Subcutaneous abdominal adipose tissue (tissue), 5 donors: ENCODE results near the gene CHKA.
"Not testable (repeated sequence)": the region's sequence is repeated elsewhere in the genome, so short reads cannot be mapped to it uniquely, and the experiment has no call there.

Source experiments
- H3K27ac ChIP-seq: one replicate; pipeline ENCODE4 v1.7.0; 2013; ENCODE audit warnings: low read depth, mild to moderate bottlenecking, inconsistent platforms, low read length, moderate library complexity
- H3K27me3 ChIP-seq, 5 donors: one replicate each; pipeline ENCODE4 v1.7.0; 2013; ENCODE audit warnings: low read length in 5 of 5, inconsistent platforms in 1 of 5; ENCODE audit not compliant: control insufficient read depth in 5 of 5, insufficient read depth in 4 of 5
- H3K36me3 ChIP-seq, 5 donors: one replicate each; pipeline ENCODE4 v1.7.0; 2013; ENCODE audit warnings: low read length in 5 of 5; ENCODE audit not compliant: control insufficient read depth in 5 of 5, insufficient read depth in 5 of 5
- H3K4me1 ChIP-seq, 5 donors: one replicate each; pipeline ENCODE4 v1.7.0; 2013; ENCODE audit warnings: low read length in 5 of 5, mild to moderate bottlenecking in 3 of 5, moderate library complexity in 1 of 5; ENCODE audit not compliant: control insufficient read depth in 5 of 5, insufficient read depth in 5 of 5
- H3K4me3 ChIP-seq, 5 donors: one replicate each; pipeline ENCODE4 v1.7.0; 2013; ENCODE audit warnings: low read length in 5 of 5, low read depth in 1 of 5
- H3K9ac ChIP-seq, 5 donors: one replicate each; pipeline ENCODE4 v1.7.0; 2013; ENCODE audit warnings: low read length in 5 of 5, mild to moderate bottlenecking in 4 of 5, moderate library complexity in 3 of 5
- H3K9me3 ChIP-seq, 5 donors: one replicate each; pipeline ENCODE4 v1.7.0; 2013; ENCODE audit warnings: low read length in 5 of 5; ENCODE audit not compliant: control insufficient read depth in 5 of 5
- donor health status: healthy.
- donor health status: healthy.
- donor health status: healthy.
- donor health status: healthy.
- donor health status: healthy.

Gene CHKA

DNA sequence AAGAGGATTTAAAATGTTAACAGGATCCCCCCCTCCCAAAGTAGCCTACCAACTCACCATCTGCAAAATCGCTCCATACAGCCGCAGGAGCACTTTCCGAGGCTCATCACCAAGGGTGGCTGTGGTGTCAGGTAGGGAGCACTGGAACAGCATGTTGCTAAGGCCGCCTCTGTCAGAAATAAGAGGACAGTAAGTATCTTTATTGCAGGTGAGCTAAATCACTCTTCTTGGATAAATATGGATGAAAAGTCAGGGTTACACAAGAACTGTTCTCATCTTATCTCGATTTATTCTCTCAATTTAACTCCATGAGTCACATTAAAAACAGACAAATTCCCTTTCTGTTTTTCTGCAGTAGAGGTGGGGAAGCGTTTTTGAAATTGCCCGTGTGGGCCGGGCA is 24.2 kb downstream of the CHKA start:
- no peaks in the 10 kb centered on the region for H3K36me3 ChIP-seq
- H3K27me3 ChIP-seq: no peaks in the 10 kb centered on the region
- H3K4me3 ChIP-seq: no peak overlapping the region
- no peak overlapping the region for H3K9ac ChIP-seq
- H3K27ac ChIP-seq: no peak overlapping the region
- H3K4me1 ChIP-seq: peaks cover 0 to 13% (median 3%) of the 10 kb centered on the region in 5 donors
- H3K9me3 ChIP-seq: no peaks in the 10 kb centered on the region

DNA sequence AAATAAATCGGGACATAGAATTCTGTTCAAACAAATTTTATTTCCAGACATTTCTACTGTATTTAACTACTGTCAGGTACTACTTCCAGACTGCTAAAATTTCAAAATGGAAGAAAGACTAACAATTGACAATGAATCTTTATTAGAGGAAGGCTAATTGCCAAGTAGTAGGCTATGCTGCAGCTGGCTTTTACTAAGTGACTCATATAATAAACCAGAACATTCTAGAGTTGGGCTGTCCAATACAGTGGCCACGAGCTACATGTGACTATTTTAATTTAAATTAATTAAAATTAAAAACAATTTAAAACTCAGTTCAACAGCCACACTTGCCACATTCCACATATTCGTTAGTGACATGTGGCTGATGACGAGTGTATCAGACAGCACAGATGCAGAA is 27.6 kb downstream of the CHKA start:
- H3K36me3 ChIP-seq: no peaks in the 10 kb centered on the region
- H3K27me3 ChIP-seq: no peaks in the 10 kb centered on the region
- H3K27ac ChIP-seq: no peak overlapping the region
- no peak overlapping the region for H3K4me3 ChIP-seq
- no peak overlapping the region for H3K9ac ChIP-seq
- H3K4me1 ChIP-seq: peaks cover 0 to 11% (median 0%) of the 10 kb centered on the region in 5 donors
- H3K9me3 ChIP-seq: no peaks in the 10 kb centered on the region

DNA sequence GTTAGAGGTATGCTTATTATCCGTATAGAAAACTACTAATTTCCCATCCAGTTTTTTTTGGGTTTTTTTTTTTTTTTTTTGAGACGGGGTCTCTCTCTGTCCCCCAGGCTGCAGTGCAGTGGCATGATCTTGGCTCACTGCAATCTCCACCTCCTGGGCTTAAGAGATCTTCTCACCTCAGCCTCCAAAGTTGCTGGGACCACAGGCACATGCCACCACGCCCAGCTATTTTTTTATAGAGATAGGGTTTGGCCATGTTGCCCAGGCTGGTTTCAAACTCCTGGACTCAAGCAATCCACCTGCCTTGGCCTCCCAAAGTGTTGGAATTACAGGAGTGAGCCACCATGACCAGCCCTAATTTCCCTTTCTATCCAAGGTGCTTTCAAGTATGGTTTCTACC is 28.2 kb downstream of the CHKA start:
- not testable (repeated sequence) for H3K27me3 ChIP-seq, H3K9me3 ChIP-seq, H3K9ac ChIP-seq, H3K27ac ChIP-seq, H3K36me3 ChIP-seq, H3K4me3 ChIP-seq
- peaks cover 0 to 11% (median 0%) of the 10 kb centered on the region in 5 donors for H3K4me1 ChIP-seq

DNA sequence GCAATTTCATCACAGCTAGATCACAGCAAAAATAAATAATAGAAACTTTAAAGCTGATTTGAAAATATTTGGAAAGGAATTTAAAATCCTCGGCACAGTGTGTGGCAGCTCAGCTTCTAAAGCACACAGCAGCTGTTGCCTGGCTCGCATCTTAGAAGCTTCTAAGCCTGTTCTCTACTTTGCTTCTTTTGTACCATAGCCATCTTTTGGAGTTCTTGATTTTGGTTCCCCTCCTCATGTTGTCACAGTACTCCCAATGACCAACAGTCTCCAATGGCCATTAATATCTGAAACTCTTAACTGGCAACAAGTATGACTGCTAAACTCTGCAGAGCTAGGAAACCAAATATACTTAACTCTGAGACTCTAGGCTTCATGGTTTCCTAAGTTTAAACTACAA is 28.8 kb downstream of the CHKA start:
- Histone ChIP-seq H3K27ac (no peak overlapping the region), H3K27me3 (no peaks in the 10 kb centered on the region), H3K9ac (no peak overlapping the region), H3K4me1 (peaks cover 0 to 11% (median 0%) of the 10 kb centered on the region in 5 donors), H3K36me3 (no peaks in the 10 kb centered on the region), H3K9me3 (no peaks in the 10 kb centered on the region), H3K4me3 (no peak overlapping the region)

DNA sequence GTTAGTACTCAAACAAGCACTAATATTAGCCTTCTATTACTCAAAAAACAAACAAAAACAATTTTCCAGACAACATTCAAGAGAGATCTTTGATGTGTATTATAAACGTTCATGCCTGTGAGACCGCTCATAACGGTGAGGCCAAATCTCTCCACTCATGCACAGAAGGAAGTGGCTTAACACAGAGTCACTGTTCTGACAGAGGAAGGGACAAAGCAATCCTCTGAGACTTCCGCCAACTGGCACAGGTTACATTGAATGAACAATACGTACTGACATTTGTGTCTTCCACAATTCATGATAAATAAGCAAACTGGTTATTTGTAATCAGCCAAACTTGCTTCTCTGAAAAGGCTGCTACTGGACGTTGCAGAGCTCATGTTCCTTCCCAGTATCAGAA is 30.5 kb downstream of the CHKA start:
- peak overlapping the region in 1 of 5 donors; percentile 35 for H3K9ac ChIP-seq
- no peaks in the 10 kb centered on the region for H3K9me3 ChIP-seq
- H3K27me3 ChIP-seq: no peaks in the 10 kb centered on the region
- no peak overlapping the region for H3K4me3 ChIP-seq
- H3K27ac ChIP-seq: no peak overlapping the region
- H3K4me1 ChIP-seq: peaks cover 0 to 11% (median 0%) of the 10 kb centered on the region in 5 donors
- no peaks in the 10 kb centered on the region for H3K36me3 ChIP-seq

DNA sequence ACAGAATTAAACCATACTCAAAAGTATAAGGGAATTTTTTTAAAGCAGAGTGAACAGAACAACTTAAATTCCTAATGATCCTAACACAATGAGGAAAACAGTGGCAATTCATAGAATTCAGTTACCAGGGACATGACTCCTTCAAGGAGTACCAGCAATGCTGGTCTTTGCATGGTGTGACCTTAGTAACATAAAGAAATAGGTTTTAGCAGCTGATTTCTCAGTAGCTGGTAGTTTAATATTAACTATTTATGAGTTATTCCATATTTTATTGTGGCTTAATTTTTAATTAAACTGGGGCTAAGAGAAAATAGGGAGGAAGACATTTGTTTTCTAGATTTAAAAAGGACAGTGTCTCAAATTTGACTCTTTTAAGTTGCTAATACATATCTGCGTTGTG is 30.9 kb downstream of the CHKA start:
- H3K9ac ChIP-seq: peak overlapping the region in 1 of 5 donors; percentile 35
- H3K27ac ChIP-seq: no peak overlapping the region
- H3K4me1 ChIP-seq: peaks cover 0 to 11% (median 0%) of the 10 kb centered on the region in 5 donors
- H3K36me3 ChIP-seq: no peaks in the 10 kb centered on the region
- no peak overlapping the region for H3K4me3 ChIP-seq
- H3K27me3 ChIP-seq: no peaks in the 10 kb centered on the region
- H3K9me3 ChIP-seq: no peaks in the 10 kb centered on the region

DNA sequence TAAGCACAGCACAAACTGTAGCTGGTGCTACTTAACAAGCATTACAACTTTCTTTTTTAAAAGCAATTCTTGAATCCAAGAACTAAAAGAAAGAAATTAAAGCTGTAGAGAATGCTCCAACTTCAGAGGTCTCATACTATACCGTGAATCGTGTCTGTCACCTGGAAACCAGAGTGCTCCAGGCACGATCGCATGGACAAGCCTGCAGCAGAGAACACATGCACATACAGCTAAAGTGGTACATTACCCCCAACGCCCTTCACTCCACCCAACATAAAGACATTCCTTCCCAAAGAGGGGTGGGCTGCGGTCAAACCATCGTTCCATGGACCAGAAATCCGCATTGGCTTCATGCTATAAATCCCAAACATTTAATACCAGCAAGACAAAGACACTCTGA is 31.5 kb downstream of the CHKA start:
- Histone ChIP-seq H3K27me3 (no peaks in the 10 kb centered on the region), H3K9ac (no peak overlapping the region)

DNA sequence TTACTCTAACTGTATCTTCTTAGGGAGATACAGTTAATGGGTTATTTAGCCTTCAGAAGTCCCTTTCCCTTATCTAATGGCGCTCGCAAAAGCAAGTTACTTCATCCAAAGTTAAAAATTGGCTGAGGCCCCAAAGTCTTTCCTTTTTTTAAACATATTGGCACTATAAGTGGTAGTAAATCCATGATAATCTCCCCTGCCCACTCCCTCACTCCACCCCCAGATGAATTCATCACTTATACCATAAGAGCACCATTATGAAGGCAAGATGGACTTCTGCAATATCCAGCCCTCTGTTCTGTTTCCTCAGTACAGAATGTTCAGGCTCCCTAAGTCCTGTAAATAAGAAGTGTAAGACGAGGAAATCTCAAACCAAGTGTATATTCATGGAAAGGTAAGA is 37.7 kb downstream of the CHKA start:
- Histone ChIP-seq H3K36me3 (peaks cover 2 to 17% (median 13%) of the 10 kb centered on the region in 5 donors), H3K27me3 (no peaks in the 10 kb centered on the region), H3K9me3 (no peaks in the 10 kb centered on the region), H3K9ac (no peak overlapping the region), H3K4me1 (no peaks in the 10 kb centered on the region), H3K27ac (no peak overlapping the region), H3K4me3 (no peak overlapping the region)

More for the DNA sequence above, 31.5 kb downstream of the CHKA start:
- no peaks in the 10 kb centered on the region for H3K36me3 ChIP-seq
- H3K4me1 ChIP-seq: peaks cover 0 to 11% (median 0%) of the 10 kb centered on the region in 5 donors
- no peaks in the 10 kb centered on the region for H3K9me3 ChIP-seq
- no peak overlapping the region for H3K27ac ChIP-seq
- no peak overlapping the region for H3K4me3 ChIP-seq

DNA sequence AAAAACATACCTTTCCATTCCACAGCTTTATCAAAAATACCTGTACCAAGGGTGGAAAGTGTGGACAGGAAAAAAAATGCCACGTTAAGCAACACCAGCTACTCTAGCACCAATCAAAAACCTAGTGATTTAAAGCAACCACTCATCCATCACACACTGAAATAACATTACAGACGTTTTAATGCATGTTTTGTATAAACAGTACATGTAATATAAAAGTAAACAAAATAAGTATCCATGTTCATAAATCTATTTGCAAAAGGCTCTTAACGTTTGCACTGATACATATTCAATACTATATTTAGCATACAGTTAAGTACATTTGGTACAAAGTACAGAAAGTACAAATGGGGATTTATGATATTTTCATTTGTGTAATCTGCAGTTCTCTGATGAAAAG is 38.7 kb downstream of the CHKA start:
- no peak overlapping the region for H3K9ac ChIP-seq
- H3K27ac ChIP-seq: no peak overlapping the region
- H3K4me1 ChIP-seq: peaks cover 0 to 10% (median 0%) of the 10 kb centered on the region in 5 donors
- H3K9me3 ChIP-seq: no peaks in the 10 kb centered on the region
- H3K36me3 ChIP-seq: peaks cover 4 to 17% (median 16%) of the 10 kb centered on the region in 5 donors
- H3K4me3 ChIP-seq: no peak overlapping the region
- H3K27me3 ChIP-seq: no peaks in the 10 kb centered on the region

DNA sequence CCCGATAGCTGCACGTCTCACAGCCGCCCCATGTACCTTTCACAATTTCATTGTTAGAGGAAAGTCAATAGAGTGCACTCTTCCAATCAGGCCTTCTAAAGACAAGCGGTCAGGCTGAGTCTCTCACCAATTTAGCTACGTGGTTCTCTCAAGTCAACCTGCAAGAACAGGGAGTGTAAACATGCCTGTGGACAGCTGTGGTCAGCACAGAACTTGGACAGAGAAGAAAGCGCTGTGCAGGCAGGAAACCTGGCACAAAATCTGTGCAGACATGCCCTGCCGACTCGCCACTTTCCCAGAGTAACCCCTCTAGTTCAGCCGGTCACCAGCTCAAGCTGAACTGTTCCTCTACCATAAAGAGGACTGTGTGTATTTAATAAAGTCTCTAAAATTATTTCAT is 39.5 kb downstream of the CHKA start:
- peaks cover 4 to 22% (median 18%) of the 10 kb centered on the region in 5 donors for H3K36me3 ChIP-seq
- H3K9ac ChIP-seq: no peak overlapping the region
- H3K4me1 ChIP-seq: peaks cover 0 to 10% (median 0%) of the 10 kb centered on the region in 5 donors
- no peak overlapping the region for H3K27ac ChIP-seq
- H3K9me3 ChIP-seq: no peaks in the 10 kb centered on the region
- no peak overlapping the region for H3K4me3 ChIP-seq
- no peaks in the 10 kb centered on the region for H3K27me3 ChIP-seq

DNA sequence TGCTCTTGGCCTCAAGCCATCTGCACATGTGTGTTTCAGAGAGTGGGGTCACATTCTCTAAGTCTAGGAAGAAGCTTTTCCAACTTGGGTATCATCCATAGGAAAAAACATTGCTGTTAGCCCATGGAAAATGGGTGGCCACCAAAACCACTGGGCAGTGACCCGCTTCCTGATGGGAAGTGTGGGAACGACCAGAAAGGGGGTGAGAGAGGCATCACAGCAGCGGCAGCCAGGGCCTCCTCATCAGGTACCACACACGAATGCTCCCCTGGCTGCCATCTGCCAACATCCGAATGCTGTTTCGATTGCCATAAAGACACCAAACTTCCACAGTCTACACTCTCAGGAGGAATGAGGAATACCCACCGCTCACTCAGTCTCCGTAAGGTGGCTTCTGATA is 40.3 kb downstream of the CHKA start:
- Histone ChIP-seq H3K27ac (no peak overlapping the region), H3K27me3 (no peaks in the 10 kb centered on the region), H3K36me3 (peaks cover 4 to 22% (median 18%) of the 10 kb centered on the region in 5 donors), H3K9me3 (no peaks in the 10 kb centered on the region), H3K4me3 (no peak overlapping the region), H3K9ac (no peak overlapping the region), H3K4me1 (peaks cover 0 to 10% (median 0%) of the 10 kb centered on the region in 5 donors)
